OCI-LY3 (cell line): ENCODE measurements around the gene MPHOSPH10.
"Not testable (repeated sequence)": the region's sequence is repeated elsewhere in the genome, so short reads cannot be mapped to it uniquely, and the experiment has no call there.

Experiments used
- CTCF ChIP-seq: fragments of 200-600, 300-600 bp; sonication (generic); IDR thresholded peaks from 2 replicates; pipeline ENCODE4 v1.5.1; 2014; ENCODE audit warnings: antibody characterized with exemption, low read length, low read depth
- EZH2phosphoT487 ChIP-seq: fragments of 200-600 bp; shearing (Covaris generic); IDR thresholded peaks from 2 replicates; pipeline ENCODE4 v1.6.1; 2018; ENCODE audit warnings: antibody characterized with exemption, mixed run types, low read depth

- TF ChIP-seq CTCF, EZH2phosphoT487: not testable (repeated sequence)
These were observed 48.4 kb downstream of the MPHOSPH10 start for GRCh38 chr2:71178836-71179235.
